GM18868 (cell line): ENCODE data around the gene AK5.
"Not testable (repeated sequence)": the region's sequence is repeated elsewhere in the genome, so short reads cannot be mapped to it uniquely, and the experiment has no call there.

Source experiments
- ATAC-seq: cut with Tn5 transposase; IDR thresholded peaks from one replicate; pipeline ENCODE4 v1.9.1; 2021; ENCODE audit warnings: mild to moderate bottlenecking, moderate library complexity; ENCODE audit not compliant: unreplicated experiment

The AK5 gene

DNA sequence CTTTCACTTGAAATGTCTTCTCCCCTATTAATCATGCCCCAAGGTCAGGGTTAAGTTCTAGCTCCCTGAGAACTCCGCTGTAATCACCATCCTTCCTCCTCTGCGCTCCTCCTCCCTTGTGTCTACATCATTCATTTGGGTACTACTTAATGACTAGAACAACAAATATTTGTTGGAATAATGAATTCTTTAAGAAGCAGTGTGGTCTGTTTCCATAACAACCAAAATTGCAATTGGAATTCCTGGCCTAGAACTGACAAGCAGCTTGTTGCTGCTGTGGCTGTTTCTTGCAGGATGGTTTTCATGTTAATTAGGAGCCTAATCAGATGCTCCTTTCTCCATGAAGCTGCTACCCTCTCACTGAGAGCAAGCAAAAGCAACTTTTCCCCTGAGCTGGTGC is 208.1 kb downstream of the AK5 start:
- no peak for ATAC-seq

DNA sequence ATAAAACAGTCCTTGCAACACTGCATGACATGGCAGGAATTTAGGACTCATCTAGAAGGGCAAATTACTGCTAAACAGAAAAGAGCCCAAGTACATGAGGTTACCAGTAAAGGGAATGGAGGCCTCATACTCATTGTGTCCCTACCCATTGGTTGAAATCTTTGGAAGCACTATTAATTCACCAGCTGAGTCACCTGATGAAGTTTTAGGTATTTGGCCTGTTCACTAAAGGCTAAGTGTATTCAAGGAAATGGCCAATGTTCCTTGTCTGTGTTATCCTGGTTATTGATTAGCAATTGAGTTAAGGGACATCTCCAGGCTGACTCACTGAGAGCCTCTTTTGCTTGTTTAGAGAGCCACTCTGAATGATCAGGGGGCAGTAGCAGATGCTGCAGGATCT is 212.2 kb downstream of the AK5 start:
- no peak for ATAC-seq

DNA sequence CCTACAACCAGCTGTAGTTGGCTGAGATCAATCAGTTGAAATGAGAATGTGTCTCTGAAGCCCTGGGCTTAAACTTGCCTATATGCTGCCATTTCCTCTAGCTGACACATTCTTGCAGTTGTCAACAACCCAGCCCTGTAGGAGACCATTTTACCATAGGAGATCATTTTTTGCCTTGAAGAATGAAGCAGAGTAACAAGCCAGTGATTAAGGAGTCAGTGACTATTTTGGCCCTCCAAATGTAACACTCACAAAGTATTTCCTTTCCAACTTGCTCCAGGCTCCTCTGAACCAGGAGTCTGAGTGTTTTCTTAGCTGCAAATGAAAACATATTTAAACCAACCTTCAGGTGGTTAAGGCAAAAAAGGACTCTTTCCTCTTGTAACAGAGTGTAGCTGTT is 217.1 kb downstream of the AK5 start:
- ATAC-seq, result no peak

DNA sequence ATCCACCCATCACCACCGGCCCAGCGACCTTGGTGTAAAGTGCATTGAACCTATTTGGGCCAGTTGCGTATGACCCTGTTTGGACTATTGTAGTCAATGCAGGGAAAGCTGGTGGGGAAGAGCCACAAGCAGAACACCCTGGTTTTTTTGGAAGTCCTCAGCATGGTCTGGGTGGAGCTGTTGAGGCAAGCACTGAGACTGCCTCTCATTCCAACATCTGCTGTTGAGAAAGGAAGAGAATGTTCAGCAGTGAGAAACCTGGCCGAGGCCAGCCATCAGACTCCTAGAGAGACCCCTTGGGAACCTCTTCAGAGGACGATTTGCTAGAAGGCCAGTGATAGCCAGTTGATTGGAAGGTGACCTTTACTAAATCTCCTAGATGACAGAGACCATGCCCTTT is 217.6 kb downstream of the AK5 start:
- no peak for ATAC-seq

DNA sequence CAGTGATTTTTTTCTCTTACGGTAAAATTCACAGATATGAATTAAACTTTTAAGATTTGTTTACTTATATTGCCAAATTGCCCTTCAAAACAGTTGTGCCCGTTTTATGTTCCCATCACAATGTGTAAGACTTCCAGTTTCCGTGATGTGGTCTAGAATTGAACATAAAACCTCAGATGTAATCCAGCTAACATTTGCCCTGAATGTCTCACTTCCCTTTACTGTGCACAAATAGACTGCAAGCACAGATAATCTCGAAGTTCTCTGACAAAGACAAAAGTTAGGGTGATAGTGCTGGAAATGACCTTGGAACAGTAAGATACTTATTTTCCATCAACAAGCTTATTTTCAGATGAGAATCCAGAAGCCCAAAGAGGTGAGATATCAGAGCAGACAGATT is 223.2 kb downstream of the AK5 start:
- no peak for ATAC-seq

DNA sequence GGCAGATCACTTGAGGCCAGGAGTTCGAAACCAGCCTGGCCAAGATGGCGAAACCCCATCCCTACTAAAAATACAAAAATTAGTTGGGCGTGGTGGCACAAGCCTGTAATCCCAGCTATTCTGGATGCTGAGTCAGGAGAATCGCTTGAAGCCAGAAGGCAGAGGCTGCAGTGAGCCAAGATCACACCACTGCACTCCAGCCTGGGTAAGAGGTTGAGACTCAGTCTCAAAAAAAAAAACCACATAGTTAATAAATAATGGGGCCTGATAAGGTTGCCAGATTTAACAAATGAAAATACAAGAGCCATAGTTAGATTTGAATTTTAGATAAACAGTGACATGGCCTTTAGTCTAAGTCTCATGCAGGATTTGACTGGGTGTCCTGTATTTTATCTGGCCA is 225.0 kb downstream of the AK5 start:
- ATAC-seq, result no peak

DNA sequence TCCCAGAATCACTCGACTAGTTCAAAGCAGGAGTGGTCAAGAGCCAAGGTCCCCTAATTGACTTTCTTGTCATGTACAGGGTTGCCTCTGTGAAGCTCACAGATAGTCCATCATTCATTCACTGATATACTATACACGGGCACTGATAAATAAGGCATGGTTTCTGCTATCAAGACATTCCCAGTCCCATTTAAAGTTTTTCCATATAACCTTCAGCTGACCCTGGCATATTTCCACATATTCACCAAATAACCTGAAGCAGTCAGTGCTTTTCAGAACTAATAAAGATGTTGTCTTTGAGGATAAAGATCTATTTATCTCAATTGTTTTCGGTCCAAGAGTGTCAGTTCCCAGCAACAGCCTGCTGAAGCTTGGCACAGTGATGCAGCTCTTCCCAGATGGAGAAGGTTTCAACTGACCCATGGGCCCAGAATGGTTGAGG is 227.3 kb downstream of the AK5 start:
- no peak for ATAC-seq

DNA sequence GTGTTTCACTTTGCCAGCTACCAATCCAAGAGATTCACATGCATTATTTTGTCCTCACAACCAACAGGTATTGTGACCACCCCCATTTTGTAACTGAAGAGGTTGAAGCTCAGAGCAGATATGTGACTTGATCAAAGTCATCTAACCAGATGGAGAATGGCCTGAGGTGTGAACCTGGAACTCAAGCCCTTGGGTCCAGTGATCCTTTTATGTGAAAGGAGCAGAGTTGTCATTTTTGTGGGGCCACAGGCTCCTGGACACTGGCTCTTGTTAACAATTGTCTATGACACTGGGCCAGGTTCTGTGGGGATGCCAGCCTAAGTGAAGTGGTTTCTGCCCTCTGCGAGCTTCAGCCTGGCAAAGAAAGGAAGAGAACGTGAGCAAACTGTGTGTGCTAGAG is 228.1 kb downstream of the AK5 start:
- no peak for ATAC-seq

DNA sequence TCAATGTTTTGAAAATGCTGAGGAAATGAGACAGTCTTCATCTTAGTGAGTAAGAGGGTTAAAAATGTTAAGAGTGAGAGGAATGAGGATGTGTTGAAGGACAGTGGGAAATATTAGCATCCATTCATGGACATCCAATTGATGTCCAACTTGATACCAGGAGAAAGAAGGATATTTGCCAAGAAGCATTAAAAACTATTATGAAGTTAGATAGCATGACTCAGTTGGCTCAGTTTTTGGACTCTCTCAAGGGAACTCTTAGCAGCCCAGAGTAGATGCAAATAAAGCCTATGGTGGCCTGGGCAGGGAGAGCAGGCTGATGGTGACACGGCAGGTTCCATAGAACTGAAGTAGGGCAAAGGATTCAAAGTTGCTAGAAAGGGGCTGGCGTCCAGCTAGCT is 229.6 kb downstream of the AK5 start:
- no peak for ATAC-seq

DNA sequence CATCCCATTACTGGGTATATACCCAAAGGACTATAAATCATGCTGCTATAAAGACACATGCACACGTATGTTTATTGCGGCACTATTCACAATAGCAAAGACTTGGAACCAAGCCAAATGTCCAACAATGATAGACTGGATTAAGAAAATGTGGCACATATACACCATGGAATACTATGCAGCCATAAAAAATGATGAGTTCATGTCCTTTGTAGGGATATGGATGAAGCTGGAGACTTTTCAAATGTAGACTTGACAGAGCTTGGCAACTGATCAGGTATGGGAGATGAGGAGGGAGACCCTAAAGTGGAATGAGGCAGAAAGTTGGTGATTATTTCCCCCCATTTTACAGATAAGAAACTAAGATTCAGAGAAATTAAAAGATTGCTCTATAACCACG is 230.8 kb downstream of the AK5 start:
- ATAC-seq, result not testable (repeated sequence)

DNA sequence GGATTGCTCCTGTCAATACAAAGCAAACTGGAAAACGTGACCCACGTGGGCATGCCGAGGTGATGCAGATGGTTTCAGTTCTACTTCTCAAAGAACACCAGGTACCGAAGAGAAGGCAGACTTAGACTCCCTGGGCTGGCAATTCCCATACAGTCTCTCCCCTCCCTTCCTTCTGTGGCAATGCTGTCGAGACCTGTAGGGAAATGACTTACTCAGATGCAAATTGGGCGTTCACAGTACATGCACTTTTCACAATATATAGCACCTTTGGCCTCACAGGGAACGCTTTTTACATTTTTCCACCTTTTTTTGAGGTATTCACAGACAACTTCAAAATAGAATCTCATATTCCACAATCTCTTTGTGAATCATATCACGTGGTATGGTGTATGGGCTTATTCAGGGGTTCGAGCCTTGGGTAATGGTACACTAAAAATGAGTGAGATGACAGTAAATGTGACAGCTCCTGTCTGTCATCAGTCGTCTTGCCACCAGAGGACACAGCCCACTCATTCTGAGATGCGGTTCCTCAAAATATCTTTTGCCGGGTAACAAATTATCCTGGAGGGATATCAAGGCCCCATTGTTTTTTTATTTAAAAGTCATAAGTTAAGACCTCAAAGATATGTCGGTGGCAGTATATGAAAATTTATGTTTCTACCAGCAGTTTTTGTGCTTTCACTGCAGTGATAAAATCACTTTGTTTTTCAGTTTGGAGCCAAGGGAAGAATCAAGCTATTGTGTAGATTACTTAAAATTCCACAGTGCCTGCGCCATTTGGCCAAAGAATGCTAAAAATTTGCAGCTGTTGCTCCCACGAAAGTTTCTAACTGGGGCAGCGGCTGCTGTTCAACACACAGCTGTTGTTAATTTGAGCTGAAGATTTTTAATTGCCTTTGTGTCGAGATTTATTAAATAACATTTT is 232.3 kb downstream of the AK5 start:
- ATAC-seq, result no peak

DNA sequence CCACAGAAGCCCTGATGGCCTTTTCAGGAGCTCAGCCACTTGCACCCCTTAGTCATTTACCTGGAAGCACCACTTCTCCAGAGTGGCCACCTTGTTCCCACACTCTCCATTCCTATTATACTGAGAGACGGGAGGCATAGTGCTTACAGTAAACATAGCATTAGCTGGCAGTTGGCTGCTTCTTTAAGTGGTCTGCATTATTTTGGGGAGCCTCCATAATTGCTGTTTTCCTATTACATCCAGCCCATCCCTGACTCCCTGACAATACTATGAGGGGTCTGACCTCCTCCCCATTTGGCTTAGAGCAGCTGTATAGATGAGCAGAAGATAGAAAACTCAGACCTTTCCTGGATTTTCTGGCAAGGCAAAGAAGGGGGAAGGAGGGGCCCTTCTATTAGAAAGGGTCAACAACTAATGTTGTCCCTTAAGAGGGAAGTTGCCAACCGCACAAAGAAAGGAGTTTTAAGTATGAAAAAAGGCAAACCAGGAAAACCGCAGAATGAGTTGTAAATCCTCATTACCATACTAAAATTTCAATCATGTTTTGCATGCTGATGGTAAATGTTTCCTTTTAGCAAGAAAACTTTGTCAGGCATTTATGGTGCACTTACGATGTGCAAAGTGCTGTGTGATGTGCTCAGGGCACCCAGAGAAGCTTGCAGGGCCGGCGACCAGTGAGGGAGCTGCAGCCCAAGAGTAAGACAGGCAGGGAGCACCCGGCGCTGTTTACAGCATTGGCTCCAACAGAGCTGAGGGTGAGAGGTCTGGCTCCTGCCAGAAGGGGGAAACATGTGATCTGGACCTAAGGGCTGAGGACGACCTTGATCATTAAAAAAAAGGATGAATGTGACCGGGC is 233.3 kb downstream of the AK5 start:
- no peak for ATAC-seq

DNA sequence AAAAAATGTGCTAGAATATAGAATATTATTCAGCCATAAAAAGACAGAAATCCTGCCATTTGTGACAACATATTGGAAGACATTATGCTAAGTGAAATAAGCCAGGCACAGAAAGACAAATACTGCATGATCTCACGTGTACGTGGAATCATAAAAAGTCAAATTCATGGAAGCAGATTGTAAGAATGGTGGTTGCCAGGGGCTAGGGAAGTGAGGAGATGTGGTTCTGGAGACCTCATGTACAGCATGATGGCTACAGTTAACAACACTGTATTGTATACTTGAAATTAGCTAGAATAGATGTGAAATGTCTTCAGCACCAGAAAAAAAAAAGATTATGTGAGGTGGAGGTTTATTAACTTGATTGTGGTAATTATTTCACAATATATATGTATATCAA is 234.3 kb downstream of the AK5 start:
- ATAC-seq, result no peak

DNA sequence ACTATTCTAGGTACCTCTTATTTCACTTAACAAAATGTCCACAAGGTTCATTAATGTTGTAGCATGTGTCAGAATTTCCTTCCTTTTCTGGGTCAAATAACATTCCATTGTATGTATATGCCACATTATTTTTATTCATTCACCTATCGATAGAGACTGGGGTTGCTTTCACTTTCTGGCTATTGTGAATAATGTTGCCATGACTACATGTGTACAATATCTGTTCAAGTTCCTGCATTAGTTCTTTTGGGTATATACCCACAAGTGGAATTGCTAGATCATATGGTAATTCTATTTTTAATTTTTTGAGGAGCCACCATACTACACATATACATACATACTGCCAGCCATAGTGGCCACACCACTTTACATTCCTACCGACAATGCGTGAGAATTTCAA is 242.2 kb downstream of the AK5 start:
- no peak for ATAC-seq

DNA sequence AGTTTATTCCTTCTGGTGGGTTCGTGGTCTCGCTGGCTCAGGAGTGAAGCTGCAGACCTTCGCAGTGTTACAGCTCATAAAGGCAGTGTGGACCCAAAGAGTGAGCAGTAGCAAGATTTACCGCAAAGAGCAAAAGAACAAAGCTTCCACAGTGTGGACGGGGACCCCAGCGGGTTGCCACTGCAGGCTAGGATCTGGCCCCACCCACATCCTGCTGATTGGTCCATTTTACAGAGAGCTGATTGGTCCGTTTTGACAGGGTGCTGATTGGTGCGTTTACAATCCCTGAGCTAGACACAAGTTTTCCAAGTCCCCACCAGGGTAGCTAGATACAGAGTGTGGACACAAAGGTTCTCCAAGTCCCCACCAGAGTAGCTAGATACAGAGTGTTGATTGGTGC is 249.3 kb downstream of the AK5 start:
- not testable (repeated sequence) for ATAC-seq

DNA sequence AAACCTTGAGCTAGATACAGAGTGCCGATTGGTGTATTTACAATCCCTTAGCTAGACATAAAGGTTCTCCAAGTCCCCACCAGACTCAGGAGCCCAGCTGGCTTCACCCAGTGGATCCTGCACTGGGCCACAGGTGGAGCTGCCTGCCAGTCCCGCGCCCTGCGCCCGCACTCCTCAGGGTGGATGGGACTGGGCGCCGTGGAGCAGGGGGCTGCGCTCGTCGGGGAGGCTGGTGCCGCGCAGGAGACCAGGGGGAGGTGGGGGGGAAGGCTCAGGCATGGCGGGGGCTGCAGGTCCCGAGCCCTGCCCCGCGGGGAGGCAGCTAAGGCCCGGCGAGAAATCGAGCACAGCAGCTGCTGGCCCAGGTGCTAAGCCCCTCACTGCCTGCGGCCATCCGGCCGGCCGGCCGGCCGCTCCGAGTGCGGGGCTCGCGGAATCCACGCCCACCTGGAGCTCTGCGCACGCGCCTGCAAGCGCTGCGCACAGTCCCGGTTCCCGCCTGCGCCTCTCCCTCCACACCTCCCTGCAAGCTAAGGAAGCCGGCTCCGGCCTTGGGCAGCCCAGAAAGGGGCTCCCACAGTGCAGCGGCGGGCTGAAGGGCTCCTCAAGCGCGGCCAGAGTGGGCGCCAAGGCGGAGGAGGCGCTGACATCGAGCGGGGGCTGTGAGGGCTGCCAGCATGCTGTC is 249.9 kb downstream of the AK5 start:
- ATAC-seq, result not testable (repeated sequence)

DNA sequence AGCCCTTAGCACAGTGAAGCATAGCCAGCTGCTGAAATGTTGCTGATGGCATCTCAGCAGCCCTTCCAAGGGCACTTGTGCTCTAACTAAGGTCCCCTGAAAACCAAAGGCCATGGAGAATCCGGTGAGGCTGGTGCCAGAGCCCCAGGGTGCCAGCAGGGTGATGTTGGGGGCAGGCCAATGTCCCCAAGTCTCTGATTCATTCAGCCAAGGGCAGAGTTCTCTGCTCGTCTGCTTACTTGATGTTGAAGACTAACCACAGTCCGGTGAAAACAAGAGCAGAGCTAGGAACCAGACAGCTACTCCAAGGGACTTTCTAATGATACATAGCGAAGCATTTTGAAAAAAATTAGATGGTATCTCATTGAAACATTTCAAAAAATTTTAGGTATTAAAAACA is 250.8 kb downstream of the AK5 start:
- ATAC-seq, result no peak

DNA sequence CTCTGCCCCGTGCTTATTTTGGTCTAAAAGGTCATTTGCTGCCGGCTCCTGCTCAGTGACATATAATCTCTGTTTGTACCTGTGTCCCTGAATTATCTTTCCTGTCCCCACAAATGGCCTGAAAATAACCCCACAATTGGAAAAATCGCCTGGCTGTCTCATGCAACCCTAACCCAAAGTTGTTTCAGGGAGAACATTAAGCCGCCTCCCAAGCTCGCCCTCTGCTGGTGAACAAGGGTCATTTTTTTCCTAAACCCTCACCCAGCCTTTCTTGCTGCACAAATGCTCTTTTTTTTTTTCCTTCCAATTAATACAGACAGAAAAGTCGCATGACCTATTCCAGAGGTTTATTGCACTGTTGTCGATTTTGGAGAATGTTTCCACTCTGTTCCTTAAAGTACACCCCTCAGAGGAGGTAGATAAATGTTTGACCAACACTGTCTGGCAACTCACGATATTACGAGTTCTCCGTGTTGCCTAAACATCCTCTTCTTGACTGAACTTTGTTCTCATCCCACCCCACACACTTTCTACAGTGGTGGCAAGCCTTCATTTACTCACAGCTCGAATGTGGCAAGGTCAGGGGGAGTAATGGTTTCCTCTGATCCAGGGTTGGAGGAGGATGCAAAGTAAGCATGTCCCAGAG is 252.0 kb downstream of the AK5 start:
- peak; percentile 72 for ATAC-seq

DNA sequence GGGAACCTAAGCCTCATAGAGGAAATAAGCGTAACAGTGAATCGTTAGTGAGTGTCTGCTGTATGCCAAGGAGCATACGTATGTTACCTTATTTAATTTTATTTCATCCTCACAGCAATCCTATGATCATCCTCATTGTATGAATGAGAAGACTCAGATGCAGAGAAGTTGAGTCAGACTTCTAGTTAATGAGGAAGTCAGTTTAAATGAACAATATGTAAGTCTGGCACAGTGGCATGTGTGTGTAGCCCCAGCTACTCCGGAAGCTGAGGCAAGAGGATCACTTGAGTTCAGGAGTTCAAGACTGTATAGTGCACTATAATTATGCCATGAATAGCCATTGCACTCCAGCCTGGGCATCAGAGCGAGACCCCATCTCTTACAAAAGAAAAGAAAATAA is 252.6 kb downstream of the AK5 start:
- no peak for ATAC-seq

DNA sequence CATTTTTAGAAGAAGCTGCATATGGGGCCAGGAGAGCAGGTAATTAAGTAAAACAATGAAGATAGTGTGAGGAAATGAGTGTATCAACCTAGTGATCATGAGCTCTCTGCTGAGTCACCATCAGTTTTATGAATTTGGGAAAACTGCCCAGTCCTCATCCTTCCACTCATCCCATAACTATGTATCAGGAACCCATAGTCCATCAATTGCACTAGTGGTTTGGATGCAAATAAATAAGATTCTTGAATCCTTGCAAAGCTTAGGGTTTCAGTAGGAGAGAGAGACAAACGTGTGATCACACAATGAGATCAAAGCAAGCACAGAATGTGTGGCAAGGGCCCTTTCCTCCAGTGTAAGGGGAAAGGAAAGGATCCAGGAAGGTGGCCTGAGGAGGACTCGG is 255.0 kb downstream of the AK5 start:
- no peak for ATAC-seq

DNA sequence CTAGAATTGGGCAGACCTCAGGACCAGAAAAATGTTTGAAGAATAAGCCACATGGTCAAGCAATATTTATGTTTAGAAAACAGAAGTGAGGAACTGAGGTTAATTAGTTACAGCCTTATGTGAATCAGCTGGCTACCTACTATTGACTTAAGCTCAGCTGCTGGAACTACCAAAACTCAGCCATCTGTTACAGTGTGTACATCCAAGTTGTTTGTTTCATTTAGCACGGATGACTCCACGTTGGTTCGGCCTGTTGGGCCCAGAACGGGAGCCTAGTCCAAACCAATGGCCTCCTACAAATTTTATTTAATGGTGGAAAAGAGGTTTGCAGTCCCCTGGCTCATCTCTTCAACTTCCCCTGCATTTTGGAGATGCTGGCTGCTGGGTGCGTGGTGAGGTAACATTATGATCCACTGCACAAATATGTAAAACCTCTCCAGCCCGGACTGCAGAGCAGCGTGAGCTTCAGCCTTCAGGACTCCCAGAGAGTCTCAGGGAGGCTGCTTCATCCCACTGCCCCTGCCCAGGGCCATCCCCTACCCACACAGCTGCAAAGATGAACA is 257.2 kb downstream of the AK5 start:
- peak; percentile 47 for ATAC-seq
